ENCODE results near the gene ANKRD55.
"Not testable (repeated sequence)": the region's sequence is repeated elsewhere in the genome, so short reads cannot be mapped to it uniquely, and the experiment has no call there.

Gene ANKRD55

GRCh38 chr5:56164376-56164775 lies 68.8 kb downstream of the ANKRD55 start:
- Histone ChIP-seq H3K4me3 (ENCODE audit: low read depth in 1 of 2, low read length in 2 of 2) (no peak overlapping the region), H3K27ac (ENCODE audit: low read depth, low read length) (no peak overlapping the region), H3K27me3 (ENCODE audit: control insufficient read depth in 1 of 2, insufficient read depth in 2 of 2, low read length in 2 of 2) (no peaks in the 10 kb centered on the region), H3K9ac (ENCODE audit: low read length) (no peak overlapping the region), H3K9me3 (ENCODE audit: low read length) (no peaks in the 10 kb centered on the region), H3K36me3 (ENCODE audit: insufficient read depth, low read length) (no peaks in the 10 kb centered on the region), H3K4me1 (ENCODE audit: insufficient read depth, low read length) (peaks cover 6% of the 10 kb centered on the region)

DNA sequence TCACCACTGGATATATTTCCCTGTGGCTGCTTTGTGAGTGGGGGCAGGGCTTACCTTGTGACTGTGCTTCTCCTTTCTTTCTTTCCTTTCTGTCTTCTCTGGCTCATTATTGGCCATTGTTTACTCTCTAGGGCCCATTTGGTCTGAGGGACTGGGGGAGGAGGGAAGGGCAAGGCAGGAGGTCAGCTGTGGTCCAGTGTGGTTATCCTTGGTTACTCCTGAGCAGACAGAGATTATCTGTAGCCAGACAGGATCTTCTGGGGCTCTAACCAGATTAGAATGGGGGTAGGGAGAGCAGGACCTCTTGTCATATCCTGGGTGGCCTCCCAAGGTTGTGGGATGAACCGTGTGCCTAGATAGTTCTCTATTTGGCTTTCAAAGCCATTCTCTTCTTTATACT lies 71.2 kb downstream of the ANKRD55 start:
- Histone ChIP-seq H3K9ac (ENCODE audit: low read length) (no peak overlapping the region), H3K4me1 (ENCODE audit: insufficient read depth, low read length) (peaks cover 6% of the 10 kb centered on the region), H3K36me3 (ENCODE audit: insufficient read depth, low read length) (no peaks in the 10 kb centered on the region), H3K4me3 (ENCODE audit: low read depth in 1 of 2, low read length in 2 of 2) (no peak overlapping the region), H3K27ac (ENCODE audit: low read depth, low read length) (no peak overlapping the region), H3K27me3 (ENCODE audit: control insufficient read depth in 1 of 2, insufficient read depth in 2 of 2, low read length in 2 of 2) (no peaks in the 10 kb centered on the region), H3K9me3 (ENCODE audit: low read length) (no peaks in the 10 kb centered on the region)

DNA sequence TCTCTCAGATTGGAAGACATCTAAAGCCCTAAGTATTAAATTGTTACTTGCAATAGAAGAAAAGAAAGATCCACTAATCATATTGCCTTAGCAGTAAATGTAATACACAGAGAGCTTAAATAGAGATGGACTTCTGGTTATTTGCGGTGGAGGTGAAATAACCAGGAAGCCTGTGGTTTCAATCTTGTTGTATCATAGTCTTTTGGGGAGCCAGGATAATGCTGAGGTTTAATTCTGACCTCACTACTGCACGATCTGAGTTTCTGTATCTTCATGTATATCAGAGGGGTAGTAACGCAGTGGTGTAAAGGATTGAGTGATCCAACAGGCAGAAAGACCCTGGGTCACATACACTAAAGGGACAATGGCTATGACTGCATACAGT lies 71.7 kb downstream of the ANKRD55 start:
- Histone ChIP-seq H3K36me3 (ENCODE audit: insufficient read depth, low read length) (no peaks in the 10 kb centered on the region), H3K27me3 (ENCODE audit: control insufficient read depth in 1 of 2, insufficient read depth in 2 of 2, low read length in 2 of 2) (no peaks in the 10 kb centered on the region), H3K9ac (ENCODE audit: low read length) (no peak overlapping the region), H3K9me3 (ENCODE audit: low read length) (no peaks in the 10 kb centered on the region), H3K4me3 (ENCODE audit: low read depth in 1 of 2, low read length in 2 of 2) (no peak overlapping the region), H3K4me1 (ENCODE audit: insufficient read depth, low read length) (peaks cover 6% of the 10 kb centered on the region), H3K27ac (ENCODE audit: low read depth, low read length) (no peak overlapping the region)

DNA sequence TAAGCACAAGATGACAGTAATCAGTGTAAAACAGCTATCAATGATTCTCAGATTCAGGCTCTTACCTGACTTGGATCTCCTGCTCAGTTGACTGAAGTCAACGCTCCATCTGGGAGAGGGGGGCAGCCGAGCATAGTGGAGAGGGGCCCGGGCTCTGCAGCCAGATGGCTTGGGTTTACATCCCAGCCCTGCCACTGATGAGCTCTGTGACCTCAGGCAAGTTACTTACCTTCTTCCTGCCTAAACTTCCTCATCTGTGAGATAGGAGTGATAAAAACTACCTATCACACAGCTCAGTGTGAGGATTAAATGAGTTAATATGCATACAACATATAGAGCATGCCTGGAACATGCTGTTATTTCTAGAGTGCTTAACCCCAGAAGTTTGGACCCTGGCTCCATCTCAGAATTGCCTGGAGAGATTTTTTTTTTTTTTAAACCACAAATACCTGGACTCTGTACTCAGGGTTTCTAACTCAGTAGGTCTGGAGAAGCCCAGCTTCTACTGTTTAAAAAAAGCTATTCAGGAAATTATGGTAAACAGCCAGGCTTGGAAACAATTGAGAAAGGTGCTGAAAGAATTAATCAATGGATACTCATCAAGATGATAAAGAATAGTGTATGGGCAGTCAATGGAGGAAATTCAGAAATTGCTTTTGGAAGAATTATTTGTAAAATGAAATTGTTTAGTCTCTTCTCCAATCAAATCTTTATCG lies 72.2 kb downstream of the ANKRD55 start:
- H3K9ac ChIP-seq (ENCODE audit: low read length): no peak overlapping the region
- H3K4me3 ChIP-seq (ENCODE audit: low read depth in 1 of 2, low read length in 2 of 2): no peak overlapping the region
- no peak overlapping the region for H3K27ac ChIP-seq (ENCODE audit: low read depth, low read length)

DNA sequence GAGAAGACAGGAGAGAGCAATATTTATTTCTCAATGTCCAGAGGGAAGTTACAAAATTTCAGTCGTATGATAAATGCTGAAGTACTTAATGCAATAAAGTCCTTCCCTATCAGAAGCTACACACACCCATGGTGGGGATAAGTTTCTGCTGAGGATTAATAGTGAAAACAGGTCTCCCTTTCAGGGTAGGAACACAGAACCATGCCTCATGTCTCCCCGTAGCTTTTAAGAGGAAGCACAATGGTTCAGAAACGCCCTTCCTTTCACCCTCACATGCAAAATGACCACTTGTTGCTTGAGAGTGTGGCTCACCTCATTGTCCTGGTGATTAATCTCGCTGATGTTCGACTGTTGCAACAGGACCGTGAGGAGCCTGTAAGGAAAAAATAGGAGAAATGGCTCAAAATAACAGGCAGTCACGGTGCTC lies 73.6 kb downstream of the ANKRD55 start:
- Histone ChIP-seq H3K4me1 (ENCODE audit: insufficient read depth, low read length) (peaks cover 4% of the 10 kb centered on the region), H3K9ac (ENCODE audit: low read length) (no peak overlapping the region), H3K9me3 (ENCODE audit: low read length) (no peaks in the 10 kb centered on the region), H3K36me3 (ENCODE audit: insufficient read depth, low read length) (no peaks in the 10 kb centered on the region), H3K27me3 (ENCODE audit: control insufficient read depth in 1 of 2, insufficient read depth in 2 of 2, low read length in 2 of 2) (no peaks in the 10 kb centered on the region), H3K27ac (ENCODE audit: low read depth, low read length) (no peak overlapping the region), H3K4me3 (ENCODE audit: low read depth in 1 of 2, low read length in 2 of 2) (no peak overlapping the region)

More for the DNA sequence above, 72.2 kb downstream of the ANKRD55 start:
- Histone ChIP-seq H3K27me3 (ENCODE audit: control insufficient read depth in 1 of 2, insufficient read depth in 2 of 2, low read length in 2 of 2) (no peaks in the 10 kb centered on the region), H3K9me3 (ENCODE audit: low read length) (no peaks in the 10 kb centered on the region), H3K36me3 (ENCODE audit: insufficient read depth, low read length) (no peaks in the 10 kb centered on the region), H3K4me1 (ENCODE audit: insufficient read depth, low read length) (peaks cover 6% of the 10 kb centered on the region)

- H3K9ac ChIP-seq (ENCODE audit: low read length): no peak overlapping the region
- no peak overlapping the region for H3K27ac ChIP-seq (ENCODE audit: low read depth, low read length)
- no peaks in the 10 kb centered on the region for H3K36me3 ChIP-seq (ENCODE audit: insufficient read depth, low read length)
- no peaks in the 10 kb centered on the region for H3K27me3 ChIP-seq (ENCODE audit: control insufficient read depth in 1 of 2, insufficient read depth in 2 of 2, low read length in 2 of 2)
- no peaks in the 10 kb centered on the region for H3K4me1 ChIP-seq (ENCODE audit: insufficient read depth, low read length)
- H3K9me3 ChIP-seq (ENCODE audit: low read length): no peaks in the 10 kb centered on the region
- no peak overlapping the region for H3K4me3 ChIP-seq (ENCODE audit: low read depth in 1 of 2, low read length in 2 of 2)
Observed at GRCh38 chr5:56158331-56158960, 74.7 kb downstream of the ANKRD55 start.

- H3K9ac ChIP-seq (ENCODE audit: low read length); H3K9me3 ChIP-seq (ENCODE audit: low read length); H3K27me3 ChIP-seq (ENCODE audit: control insufficient read depth in 1 of 2, insufficient read depth in 2 of 2, low read length in 2 of 2); H3K27ac ChIP-seq (ENCODE audit: low read depth, low read length); H3K4me1 ChIP-seq (ENCODE audit: insufficient read depth, low read length); H3K4me3 ChIP-seq (ENCODE audit: low read depth in 1 of 2, low read length in 2 of 2); H3K36me3 ChIP-seq (ENCODE audit: insufficient read depth, low read length): not testable (repeated sequence)
Observed at GRCh38 chr5:56157191-56157621, 75.9 kb downstream of the ANKRD55 start.

- H3K36me3 ChIP-seq (ENCODE audit: insufficient read depth, low read length); H3K4me3 ChIP-seq (ENCODE audit: low read depth in 1 of 2, low read length in 2 of 2); H3K9ac ChIP-seq (ENCODE audit: low read length); H3K9me3 ChIP-seq (ENCODE audit: low read length); H3K4me1 ChIP-seq (ENCODE audit: insufficient read depth, low read length); H3K27ac ChIP-seq (ENCODE audit: low read depth, low read length); H3K27me3 ChIP-seq (ENCODE audit: control insufficient read depth in 1 of 2, insufficient read depth in 2 of 2, low read length in 2 of 2): not testable (repeated sequence)
Observed at GRCh38 chr5:56156585-56157190, 76.4 kb downstream of the ANKRD55 start.

GRCh38 chr5:56155992-56156584 lies 77.0 kb downstream of the ANKRD55 start:
- H3K27me3 ChIP-seq (ENCODE audit: control insufficient read depth in 1 of 2, insufficient read depth in 2 of 2, low read length in 2 of 2): no peaks in the 10 kb centered on the region
- no peak overlapping the region for H3K9ac ChIP-seq (ENCODE audit: low read length)
- no peaks in the 10 kb centered on the region for H3K4me1 ChIP-seq (ENCODE audit: insufficient read depth, low read length)
- no peak overlapping the region for H3K4me3 ChIP-seq (ENCODE audit: low read depth in 1 of 2, low read length in 2 of 2)
- H3K27ac ChIP-seq (ENCODE audit: low read depth, low read length): no peak overlapping the region
- no peaks in the 10 kb centered on the region for H3K36me3 ChIP-seq (ENCODE audit: insufficient read depth, low read length)
- H3K9me3 ChIP-seq (ENCODE audit: low read length): no peaks in the 10 kb centered on the region

- H3K4me3 ChIP-seq (ENCODE audit: low read depth in 1 of 2, low read length in 2 of 2): no peak overlapping the region
- H3K27me3 ChIP-seq (ENCODE audit: control insufficient read depth in 1 of 2, insufficient read depth in 2 of 2, low read length in 2 of 2): no peaks in the 10 kb centered on the region
- H3K36me3 ChIP-seq (ENCODE audit: insufficient read depth, low read length): no peaks in the 10 kb centered on the region
- no peaks in the 10 kb centered on the region for H3K4me1 ChIP-seq (ENCODE audit: insufficient read depth, low read length)
- no peak overlapping the region for H3K9ac ChIP-seq (ENCODE audit: low read length)
- H3K27ac ChIP-seq (ENCODE audit: low read depth, low read length): no peak overlapping the region
- H3K9me3 ChIP-seq (ENCODE audit: low read length): no peaks in the 10 kb centered on the region
Observed at GRCh38 chr5:56154732-56155484, 78.2 kb downstream of the ANKRD55 start.

- Histone ChIP-seq H3K9me3 (ENCODE audit: low read length) (no peaks in the 10 kb centered on the region), H3K4me3 (ENCODE audit: low read depth in 1 of 2, low read length in 2 of 2) (no peak overlapping the region), H3K9ac (ENCODE audit: low read length) (no peak overlapping the region), H3K36me3 (ENCODE audit: insufficient read depth, low read length) (no peaks in the 10 kb centered on the region), H3K27ac (ENCODE audit: low read depth, low read length) (no peak overlapping the region), H3K27me3 (ENCODE audit: control insufficient read depth in 1 of 2, insufficient read depth in 2 of 2, low read length in 2 of 2) (no peaks in the 10 kb centered on the region), H3K4me1 (ENCODE audit: insufficient read depth, low read length) (no peaks in the 10 kb centered on the region)
Observed at GRCh38 chr5:56152437-56152836, 80.7 kb downstream of the ANKRD55 start.

Data from muscle layer of colon (tissue), 2 donors.